ENCODE data around the gene SAMD13.

DNA sequence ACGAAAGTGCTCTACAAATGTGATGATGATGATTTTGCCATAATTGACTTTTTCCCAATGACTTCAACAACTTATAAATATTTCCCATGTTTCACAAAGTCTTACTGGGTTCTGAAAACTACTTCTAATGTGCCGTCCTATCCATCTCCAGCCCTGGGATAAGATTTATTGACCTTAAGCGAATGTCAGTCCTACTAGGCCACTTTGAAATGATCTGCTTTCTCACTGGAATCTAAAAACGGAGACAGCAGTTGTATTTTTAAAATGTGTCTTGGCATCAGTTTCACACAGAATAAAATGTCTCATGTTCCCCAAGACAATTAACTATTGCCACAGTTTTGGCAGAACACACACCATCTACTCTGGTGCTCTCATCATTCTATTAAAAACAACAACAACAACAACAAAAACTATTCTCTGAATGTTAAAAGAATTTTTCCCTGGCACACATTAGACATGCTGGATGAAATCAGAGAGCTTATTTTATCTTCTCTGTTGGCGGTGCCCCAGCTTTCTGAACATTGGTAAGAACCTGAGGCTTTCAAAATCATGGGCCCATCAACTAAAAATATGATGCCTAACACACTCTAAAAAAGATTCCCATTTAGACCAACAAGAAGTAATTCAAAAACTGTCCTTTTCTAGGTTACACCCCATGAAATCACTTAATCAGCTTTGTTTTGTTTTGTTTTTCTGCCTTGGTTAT, 73.6 kb downstream of the SAMD13 start:
- TF ChIP-seq, protein P1, sequence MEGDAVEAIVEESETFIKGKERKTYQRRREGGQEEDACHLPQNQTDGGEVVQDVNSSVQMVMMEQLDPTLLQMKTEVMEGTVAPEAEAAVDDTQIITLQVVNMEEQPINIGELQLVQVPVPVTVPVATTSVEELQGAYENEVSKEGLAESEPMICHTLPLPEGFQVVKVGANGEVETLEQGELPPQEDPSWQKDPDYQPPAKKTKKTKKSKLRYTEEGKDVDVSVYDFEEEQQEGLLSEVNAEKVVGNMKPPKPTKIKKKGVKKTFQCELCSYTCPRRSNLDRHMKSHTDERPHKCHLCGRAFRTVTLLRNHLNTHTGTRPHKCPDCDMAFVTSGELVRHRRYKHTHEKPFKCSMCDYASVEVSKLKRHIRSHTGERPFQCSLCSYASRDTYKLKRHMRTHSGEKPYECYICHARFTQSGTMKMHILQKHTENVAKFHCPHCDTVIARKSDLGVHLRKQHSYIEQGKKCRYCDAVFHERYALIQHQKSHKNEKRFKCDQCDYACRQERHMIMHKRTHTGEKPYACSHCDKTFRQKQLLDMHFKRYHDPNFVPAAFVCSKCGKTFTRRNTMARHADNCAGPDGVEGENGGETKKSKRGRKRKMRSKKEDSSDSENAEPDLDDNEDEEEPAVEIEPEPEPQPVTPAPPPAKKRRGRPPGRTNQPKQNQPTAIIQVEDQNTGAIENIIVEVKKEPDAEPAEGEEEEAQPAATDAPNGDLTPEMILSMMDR (IDR thresholded peaks at IDR 0.05) = no peak
- TF ChIP-seq POLR2AphosphoS5 (IDR thresholded peaks at IDR 0.05; ENCODE audit: insufficient read depth in 1 of 2, low read depth in 1 of 2) (no peak), POLR2A (IDR thresholded peaks at IDR 0.05) (no peak)

All from vagina (tissue), 2 donors.